HepG2 (cell line): ENCODE results near the gene TMEM19. TPM values are rescaled to one million over a fixed set of nuclear protein-coding genes. Genes with fewer than 3 reads are reported as not detected.

Source experiments
- ADNP ChIP-seq: sonication (generic); formaldehyde crosslinking; IDR thresholded peaks from 2 replicates; pipeline ENCODE4 v1.4.0; 2020; ENCODE audit warnings: missing genetic modification reagents
- CBX2 ChIP-seq, 2 experiments: fragments of 200-600 bp in 1 of 2; sonication (generic); formaldehyde crosslinking in 1 of 2; IDR thresholded peaks; 2 replicates each; pipeline versions ENCODE4 v1.7.0 to v1.8.1; 2018 to 2022; ENCODE audit warnings: low read depth in 2 of 2, low read length in 1 of 2, mild to moderate bottlenecking in 1 of 2, missing genetic modification reagents in 1 of 2
- CREM ChIP-seq, 2 experiments: sonication (generic) in 1 of 2; formaldehyde crosslinking in 1 of 2; IDR thresholded peaks; 2 replicates each; pipeline versions ENCODE4 v1.4.0 to v1.6.1; 2016 to 2020; ENCODE audit warnings: antibody characterized with exemption in 1 of 2, mild to moderate bottlenecking in 1 of 2, missing genetic modification reagents in 1 of 2
- ELF1 ChIP-seq: sonication (generic); formaldehyde crosslinking; IDR thresholded peaks from 2 replicates; pipeline ENCODE4 v1.4.0; 2020; ENCODE audit warnings: missing genetic modification reagents
- ELF3 ChIP-seq: IDR thresholded peaks from 2 replicates; pipeline ENCODE4 v1.6.1; 2016; ENCODE audit warnings: missing genetic modification reagents, missing compliant biosample characterization
- GABPB1 ChIP-seq: IDR thresholded peaks from 2 replicates; pipeline ENCODE4 v1.6.1; 2016; ENCODE audit warnings: mild to moderate bottlenecking, missing genetic modification reagents, moderate library complexity, missing compliant biosample characterization
- GFI1 ChIP-seq: sonication (generic); formaldehyde crosslinking; IDR thresholded peaks from 2 replicates; pipeline ENCODE4 v1.5.0; 2020; ENCODE audit warnings: missing genetic modification reagents, mild to moderate bottlenecking, borderline replicate concordance
- KLF6 ChIP-seq: IDR thresholded peaks from 2 replicates; pipeline ENCODE4 v1.8.0; 2016; ENCODE audit warnings: missing biosample characterization, missing genetic modification reagents
- MAFF ChIP-seq: IDR thresholded peaks from 2 replicates; pipeline ENCODE4 v1.6.1; 2011; ENCODE audit warnings: low read depth, low read length, improper control_type of control experiment
- MED8 ChIP-seq: sonication (generic); formaldehyde crosslinking; IDR thresholded peaks from 2 replicates; pipeline ENCODE4 v1.8.1; 2023; ENCODE audit warnings: mild to moderate bottlenecking, missing genetic modification reagents; ENCODE audit not compliant: insufficient replicate concordance
- NBN ChIP-seq: fragments of 450-650 bp; conservative IDR thresholded peaks from 2 replicates; pipeline ENCODE4 v1.6.1; 2017
- PHB2 ChIP-seq: fragments of 450-650 bp; IDR thresholded peaks from 2 replicates; pipeline ENCODE4 v1.6.1; 2018; ENCODE audit not compliant: partially characterized antibody
- REL ChIP-seq: sonication (generic); formaldehyde crosslinking; conservative IDR thresholded peaks from 2 replicates; pipeline ENCODE4 v1.8.0; 2022; ENCODE audit warnings: mild to moderate bottlenecking, missing genetic modification reagents, moderate library complexity
- RFX1 ChIP-seq: fragments of 450-650 bp; IDR thresholded peaks from 2 replicates; pipeline ENCODE4 v1.6.1; 2017
- SRY ChIP-seq: sonication (generic); formaldehyde crosslinking; IDR thresholded peaks from 2 replicates; pipeline ENCODE4 v1.8.0; 2022; ENCODE audit warnings: mild to moderate bottlenecking, missing genetic modification reagents
- TARDBP ChIP-seq: sonication (generic); formaldehyde crosslinking; IDR thresholded peaks from 2 replicates; pipeline ENCODE4 v1.8.0; 2022; ENCODE audit warnings: mild to moderate bottlenecking, missing genetic modification reagents
- TBL1XR1 ChIP-seq: fragments of 150-350 bp; IDR thresholded peaks from 2 replicates; pipeline ENCODE4 v1.6.1; 2014; ENCODE audit warnings: borderline replicate concordance, low read length; ENCODE audit not compliant: partially characterized antibody
- ZBTB7B ChIP-seq: sonication (generic); formaldehyde crosslinking; IDR thresholded peaks from 2 replicates; pipeline ENCODE4 v1.4.0; 2020; ENCODE audit warnings: missing genetic modification reagents
- ZFP37 ChIP-seq: sonication (generic); formaldehyde crosslinking; IDR thresholded peaks from 2 replicates; pipeline ENCODE4 v1.4.0; 2020; ENCODE audit warnings: missing genetic modification reagents, borderline replicate concordance
- ZFP90 ChIP-seq: sonication (generic); formaldehyde crosslinking; IDR thresholded peaks from 2 replicates; pipeline ENCODE4 v1.8.0; 2022; ENCODE audit warnings: missing genetic modification reagents, mild to moderate bottlenecking, inconsistent platforms, borderline replicate concordance
- ZIK1 ChIP-seq: sonication (generic); formaldehyde crosslinking; IDR thresholded peaks from 2 replicates; pipeline ENCODE4 v1.5.0; 2020; ENCODE audit warnings: mild to moderate bottlenecking, low read depth, missing genetic modification reagents, borderline replicate concordance
- ZNF343 ChIP-seq: sonication (generic); formaldehyde crosslinking; IDR thresholded peaks from 2 replicates; pipeline ENCODE4 v1.4.0; 2020; ENCODE audit warnings: mild to moderate bottlenecking, missing genetic modification reagents
- ZNF780A ChIP-seq: sonication (generic); formaldehyde crosslinking; IDR thresholded peaks from 2 replicates; pipeline ENCODE4 v1.8.0; 2022; ENCODE audit warnings: mild to moderate bottlenecking, missing genetic modification reagents, moderate library complexity
- ZSCAN20 ChIP-seq: sonication (generic); formaldehyde crosslinking; IDR thresholded peaks from 2 replicates; pipeline ENCODE4 v1.4.0; 2020; ENCODE audit warnings: missing genetic modification reagents, mild to moderate bottlenecking, borderline replicate concordance
- ZSCAN9 ChIP-seq: IDR thresholded peaks from 2 replicates; pipeline ENCODE4 v1.6.1; 2016; ENCODE audit warnings: borderline replicate concordance
- polyA plus RNA-seq, 8 experiments: library from polyadenylated mRNA; depleted of rRNA in 3 of 8; stranded (reverse) in 7 of 8; unstranded in 1 of 8; fragments of >200 nt; fragmentation: Illumina TruSeq in 4 of 8; extraction: Trizol in 4 of 8; gene quantifications; 2 replicates each; pipeline versions ENCODE4 v1.2.1 to v1.2.3, GENCODE V29; 2011 to 2016; ENCODE audit warnings: low read depth in 4 of 8, missing spikeins in 1 of 8, mixed read lengths in 1 of 8; ENCODE audit not compliant: insufficient read depth in 1 of 8
- total RNA-seq, 5 experiments: library from RNA; depleted of rRNA; stranded (reverse); fragments of >200 nt; fragmentation: Illumina TruSeq; extraction: Trizol; gene quantifications; 2 replicates each; pipeline ENCODE4 v1.2.3, GENCODE V29; 2016; ENCODE audit warnings: low read depth in 1 of 5
- TF ChIP-seq, protein P1 (sequence below): IDR thresholded peaks from 2 replicates; pipeline ENCODE4 v1.6.1; 2018; ENCODE audit warnings: missing genetic modification reagents, mild to moderate bottlenecking, missing compliant biosample characterization
- TF ChIP-seq, protein P2 (sequence below): sonication (generic); formaldehyde crosslinking; IDR thresholded peaks from 2 replicates; pipeline ENCODE4 v1.5.1; 2020; ENCODE audit warnings: mild to moderate bottlenecking, moderate library complexity, missing genetic modification reagents

Gene TMEM19
- total and polyA plus RNA-seq, 2 of the 13 experiments (the other 11 are each of a cell fraction or from before 2014, with no cell fraction given): 16.9 to 22.5 TPM

DNA sequence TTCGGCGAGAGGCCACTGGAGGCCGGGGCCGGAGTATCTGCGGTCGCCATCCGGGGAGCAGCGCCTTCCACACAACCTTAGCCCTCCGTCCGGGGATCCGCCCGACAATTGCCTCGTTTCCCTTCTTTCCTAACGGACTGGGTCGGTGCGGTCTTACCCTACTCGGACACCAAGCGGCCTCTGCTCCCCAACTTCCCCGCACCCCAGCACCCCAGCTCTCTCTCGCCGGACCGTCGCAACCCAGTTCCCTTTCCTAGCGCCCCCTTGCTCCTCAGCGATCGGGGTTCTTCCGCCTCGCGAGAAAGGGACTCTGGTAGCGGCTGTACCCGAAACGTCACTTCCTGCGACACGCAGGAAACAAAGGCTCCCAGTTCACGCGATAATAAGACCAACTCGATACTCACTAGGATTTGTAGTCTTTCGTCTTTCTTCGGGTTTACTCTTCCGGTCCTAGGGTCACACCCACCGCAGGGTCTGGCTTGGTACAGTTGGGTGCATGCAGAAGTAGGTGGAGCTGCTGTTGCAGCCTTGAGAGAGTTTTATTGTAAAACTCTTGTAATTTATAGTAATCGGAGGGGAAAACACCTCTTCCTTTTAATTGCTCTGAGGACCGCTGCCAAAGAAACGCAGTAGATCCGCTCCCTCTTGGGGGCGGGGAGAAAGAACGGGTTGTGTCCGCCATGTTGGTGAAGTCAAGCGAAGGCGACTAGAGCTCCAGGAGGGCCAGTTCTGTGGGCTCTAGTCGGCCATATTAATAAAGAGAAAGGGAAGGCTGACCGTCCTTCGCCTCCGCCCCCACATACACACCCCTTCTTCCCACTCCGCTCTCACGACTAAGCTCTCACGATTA, 22.1 kb upstream of the TMEM19 start, which contains the start of the genes THAP2 and ZFC3H1 (continued):
- TF ChIP-seq, protein P1, sequence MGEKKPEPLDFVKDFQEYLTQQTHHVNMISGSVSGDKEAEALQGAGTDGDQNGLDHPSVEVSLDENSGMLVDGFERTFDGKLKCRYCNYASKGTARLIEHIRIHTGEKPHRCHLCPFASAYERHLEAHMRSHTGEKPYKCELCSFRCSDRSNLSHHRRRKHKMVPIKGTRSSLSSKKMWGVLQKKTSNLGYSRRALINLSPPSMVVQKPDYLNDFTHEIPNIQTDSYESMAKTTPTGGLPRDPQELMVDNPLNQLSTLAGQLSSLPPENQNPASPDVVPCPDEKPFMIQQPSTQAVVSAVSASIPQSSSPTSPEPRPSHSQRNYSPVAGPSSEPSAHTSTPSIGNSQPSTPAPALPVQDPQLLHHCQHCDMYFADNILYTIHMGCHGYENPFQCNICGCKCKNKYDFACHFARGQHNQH (CRISPR knock-in tag): peak; percentile 81
- TF ChIP-seq ZFP90 (CRISPR knock-in tag) (no peak), REL (CRISPR knock-in tag) (0 out of 2 replicates have a peak, but pooled peaks have one; percentile 64), ELF1 (CRISPR knock-in tag) (peak; percentile 93), ZIK1 (CRISPR knock-in tag) (peak; percentile 78; the same call in 1 of the 2 replicates), ZSCAN9 (CRISPR knock-in tag) (no peak), ADNP (CRISPR knock-in tag) (no peak), ZSCAN20 (CRISPR knock-in tag) (no peak), GFI1 (no peak), PHB2 (no peak), MED8 (no peak), TBL1XR1 (no peak), ZNF780A (no peak), ZFP37 (CRISPR knock-in tag) (no peak; the same call in 1 of the 2 replicates), ELF3 (CRISPR knock-in tag) (peak; percentile 83), GABPB1 (CRISPR knock-in tag) (peak; percentile 94), RFX1 (no peak), KLF6 (CRISPR knock-in tag) (peak; percentile 50), CREM (IDR thresholded peaks at IDR 0.05) (peak; percentile 98), CREM (CRISPR knock-in tag; IDR thresholded peaks at IDR 0.05) (peak; percentile 48; the same call in 1 of the 2 replicates), MAFF (no peak), ZBTB7B (CRISPR knock-in tag) (peak; percentile 47; the same call in 1 of the 2 replicates), NBN (no peak), TARDBP (CRISPR knock-in tag) (peak; percentile 59), SRY (CRISPR knock-in tag) (no peak), CBX2 (IDR thresholded peaks at IDR 0.05; ENCODE audit: low read depth, low read length) (no peak), CBX2 (CRISPR knock-in tag; IDR thresholded peaks at IDR 0.05; ENCODE audit: low read depth) (no peak), ZNF343 (CRISPR knock-in tag) (no peak; the same call in none of the 2 replicates)
- TF ChIP-seq, protein P2, sequence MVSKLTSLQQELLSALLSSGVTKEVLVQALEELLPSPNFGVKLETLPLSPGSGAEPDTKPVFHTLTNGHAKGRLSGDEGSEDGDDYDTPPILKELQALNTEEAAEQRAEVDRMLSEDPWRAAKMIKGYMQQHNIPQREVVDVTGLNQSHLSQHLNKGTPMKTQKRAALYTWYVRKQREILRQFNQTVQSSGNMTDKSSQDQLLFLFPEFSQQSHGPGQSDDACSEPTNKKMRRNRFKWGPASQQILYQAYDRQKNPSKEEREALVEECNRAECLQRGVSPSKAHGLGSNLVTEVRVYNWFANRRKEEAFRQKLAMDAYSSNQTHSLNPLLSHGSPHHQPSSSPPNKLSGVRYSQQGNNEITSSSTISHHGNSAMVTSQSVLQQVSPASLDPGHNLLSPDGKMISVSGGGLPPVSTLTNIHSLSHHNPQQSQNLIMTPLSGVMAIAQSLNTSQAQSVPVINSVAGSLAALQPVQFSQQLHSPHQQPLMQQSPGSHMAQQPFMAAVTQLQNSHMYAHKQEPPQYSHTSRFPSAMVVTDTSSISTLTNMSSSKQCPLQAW (CRISPR knock-in tag): 0 out of 2 replicates have a peak, but pooled peaks have one; percentile 38
